SK-N-DZ (cell line): ENCODE measurements around the gene COPS3.

Source experiments
- DNase-seq: peaks from one replicate; pipeline ENCODE4 v3.0.0-alpha.2; 2015; ENCODE audit warnings: low spot score

Gene COPS3

DNA sequence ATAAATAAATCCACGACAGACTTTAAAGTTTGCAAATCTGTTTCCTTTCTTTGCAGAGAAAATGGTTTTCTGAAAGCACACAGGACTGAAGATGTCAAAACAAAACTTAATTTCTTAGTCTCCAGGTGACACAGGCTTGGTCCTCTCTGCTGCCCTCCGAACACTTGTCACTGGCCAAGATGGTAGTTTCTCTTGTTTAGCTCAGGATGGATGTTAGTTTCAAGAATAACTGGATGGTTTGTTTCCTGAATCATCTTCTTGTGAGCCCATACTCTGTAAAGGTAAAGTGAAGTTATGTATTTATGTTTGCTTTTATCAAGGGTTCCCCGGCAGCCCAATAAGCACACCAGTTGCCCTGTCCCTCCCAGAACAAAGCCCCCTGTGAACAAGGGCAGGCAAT lies 34.2 kb downstream of the COPS3 start:
- no peak for DNase-seq

DNA sequence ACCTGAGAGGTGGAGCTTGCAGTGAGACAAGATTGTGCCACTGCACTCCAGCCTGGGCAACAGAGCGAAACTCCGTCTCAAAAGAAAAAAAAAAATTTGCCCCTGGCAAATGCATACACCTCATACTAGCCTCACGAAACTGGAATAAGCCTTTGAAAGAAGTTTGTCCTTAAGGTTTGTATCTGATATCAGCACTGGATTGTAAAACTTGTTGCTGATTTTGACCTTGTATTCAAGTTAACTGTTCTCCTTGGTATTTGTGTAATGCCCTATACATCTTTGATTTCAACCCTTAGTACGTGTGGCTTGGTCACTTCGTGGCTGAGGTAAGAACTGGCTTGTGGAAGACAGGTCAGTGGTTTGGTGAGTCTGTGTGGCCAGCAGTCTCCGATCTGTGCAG lies 37.9 kb downstream of the COPS3 start:
- no peak for DNase-seq

DNA sequence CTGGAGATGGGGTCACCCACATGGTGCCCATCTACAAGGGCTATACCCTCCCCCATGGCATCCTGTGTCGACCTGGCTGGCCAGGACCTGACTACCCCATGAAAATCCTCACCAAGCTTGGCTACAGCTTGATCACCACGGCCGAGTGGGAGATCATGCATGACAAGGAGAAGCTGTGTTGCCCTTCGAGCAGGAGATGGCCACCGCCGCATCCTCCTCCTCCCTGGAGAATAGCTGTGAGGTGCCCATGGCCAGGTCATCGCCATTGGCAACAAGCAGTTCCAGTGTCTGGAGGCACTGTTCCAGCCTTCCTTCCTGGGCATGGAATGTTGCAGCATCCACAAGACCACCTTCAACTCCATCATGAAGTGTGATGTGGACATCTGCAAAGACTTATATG lies 38.8 kb downstream of the COPS3 start:
- DNase-seq = no peak

DNA sequence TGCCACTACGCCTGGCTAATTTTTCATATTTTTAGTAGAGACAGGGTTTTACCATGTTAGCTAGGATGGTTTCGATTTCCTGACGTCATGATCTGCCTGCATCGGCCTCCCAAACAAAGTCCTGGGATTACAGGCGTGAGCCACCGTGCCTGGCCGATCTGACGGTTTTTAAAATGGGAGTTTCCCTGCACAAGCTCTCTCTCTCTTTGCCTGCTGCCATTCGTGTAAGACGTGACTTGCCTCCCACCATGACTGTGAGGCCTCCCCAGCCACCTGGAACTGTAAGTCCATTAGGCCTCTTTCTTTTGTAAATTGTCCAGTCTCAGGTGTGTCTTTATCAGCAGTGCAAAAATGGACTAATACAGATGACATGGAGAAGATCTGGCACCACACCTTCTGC lies 39.4 kb downstream of the COPS3 start:
- no peak for DNase-seq

DNA sequence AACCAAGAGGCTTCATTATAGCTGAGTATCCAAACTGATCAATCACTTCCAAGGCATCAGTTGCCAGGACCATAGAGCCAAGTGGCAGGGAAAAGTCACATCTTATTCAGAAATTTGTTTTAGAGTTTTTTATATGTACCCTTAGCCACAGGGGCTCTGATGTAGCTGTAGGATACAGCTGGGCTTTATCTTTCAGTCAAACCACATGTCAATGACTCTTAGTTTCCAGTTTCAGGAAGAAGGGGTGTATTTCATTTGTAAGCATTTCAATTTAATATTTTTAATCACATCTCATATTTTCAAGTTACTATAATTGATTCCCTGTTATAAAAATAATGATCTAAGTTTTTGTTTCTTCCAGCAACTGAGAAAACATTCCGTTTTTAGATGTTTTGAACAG lies 41.2 kb downstream of the COPS3 start:
- DNase-seq = no peak

DNA sequence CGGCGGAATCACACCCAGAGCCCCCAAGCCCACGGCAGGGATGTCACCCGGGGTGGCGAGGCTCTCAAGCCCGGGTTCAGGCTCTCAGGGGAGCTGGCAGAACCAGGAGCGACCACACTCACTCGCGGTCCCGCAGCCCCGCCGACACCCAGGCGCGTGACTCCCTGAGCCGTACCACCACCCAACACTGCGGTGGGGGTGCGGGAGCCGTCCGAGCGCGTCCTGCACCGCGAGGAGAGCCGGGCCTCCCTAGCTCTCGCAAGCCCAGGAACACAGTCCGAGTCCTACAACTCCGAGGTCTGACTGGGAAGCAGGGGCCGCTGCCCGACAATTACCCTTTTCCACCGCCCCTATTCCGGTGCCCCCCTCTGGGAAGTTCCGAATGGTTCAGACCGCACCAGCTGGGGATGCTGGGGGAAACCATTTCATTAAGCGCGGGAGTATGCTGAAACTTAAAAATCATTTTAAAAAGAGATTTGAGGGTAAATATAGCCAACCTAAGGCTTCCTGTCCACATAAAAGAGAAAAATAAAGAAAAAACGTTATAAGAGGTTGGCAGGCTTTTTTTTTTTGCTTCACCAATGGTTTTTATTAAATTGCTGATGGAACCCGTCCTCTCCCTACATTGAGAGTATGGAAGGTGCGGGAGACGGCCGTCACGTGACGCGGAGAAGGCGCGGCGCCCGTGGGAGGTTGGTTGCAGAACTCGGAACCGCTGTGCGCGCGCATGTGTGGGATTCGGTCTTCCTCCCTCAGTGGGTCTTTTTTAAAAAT lies 43.8 kb downstream of the COPS3 start, which contains the start of gene FLCN:
FLCN (minus strand) TSS at position 143 of the 774 bp plus-strand sequence. CDS start 9,031 bp downstream, outside the sequence.
- DNase-seq = peak; percentile 92

DNA sequence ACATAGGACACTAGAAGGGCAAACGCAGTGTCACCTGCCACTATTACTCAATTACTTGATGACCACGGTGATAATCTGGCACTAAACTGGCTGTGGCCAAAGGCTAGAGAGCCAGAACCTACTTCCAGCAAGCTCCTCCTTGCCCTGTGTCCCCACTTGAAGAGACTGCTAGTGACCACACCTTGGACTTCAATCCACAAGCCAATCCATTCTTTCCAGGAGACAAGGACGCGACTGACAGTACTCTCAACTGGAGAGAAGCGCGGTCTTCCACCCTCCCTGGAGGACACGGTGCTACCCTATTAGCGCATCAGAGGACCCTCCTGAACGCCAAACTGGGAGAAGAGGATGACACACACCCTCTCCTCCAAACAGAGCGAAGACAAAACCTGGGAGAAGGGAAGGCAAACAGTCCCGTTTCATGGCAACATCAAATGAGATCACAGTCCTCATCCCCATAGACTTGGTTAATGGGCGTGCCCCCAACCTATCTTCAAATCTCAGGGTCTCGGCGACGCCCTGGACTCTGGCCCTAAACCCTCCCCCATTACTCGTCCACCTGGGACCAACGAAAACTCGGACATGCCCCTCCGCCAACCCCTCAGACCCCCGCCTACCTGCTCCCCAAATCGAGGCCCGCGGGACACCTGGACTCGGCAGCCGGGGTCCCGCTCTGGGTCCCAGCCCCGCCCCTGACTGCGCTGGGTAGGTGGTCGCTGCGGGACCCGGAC lies 44.6 kb downstream of the COPS3 start:
- DNase-seq = peak; percentile 28

DNA sequence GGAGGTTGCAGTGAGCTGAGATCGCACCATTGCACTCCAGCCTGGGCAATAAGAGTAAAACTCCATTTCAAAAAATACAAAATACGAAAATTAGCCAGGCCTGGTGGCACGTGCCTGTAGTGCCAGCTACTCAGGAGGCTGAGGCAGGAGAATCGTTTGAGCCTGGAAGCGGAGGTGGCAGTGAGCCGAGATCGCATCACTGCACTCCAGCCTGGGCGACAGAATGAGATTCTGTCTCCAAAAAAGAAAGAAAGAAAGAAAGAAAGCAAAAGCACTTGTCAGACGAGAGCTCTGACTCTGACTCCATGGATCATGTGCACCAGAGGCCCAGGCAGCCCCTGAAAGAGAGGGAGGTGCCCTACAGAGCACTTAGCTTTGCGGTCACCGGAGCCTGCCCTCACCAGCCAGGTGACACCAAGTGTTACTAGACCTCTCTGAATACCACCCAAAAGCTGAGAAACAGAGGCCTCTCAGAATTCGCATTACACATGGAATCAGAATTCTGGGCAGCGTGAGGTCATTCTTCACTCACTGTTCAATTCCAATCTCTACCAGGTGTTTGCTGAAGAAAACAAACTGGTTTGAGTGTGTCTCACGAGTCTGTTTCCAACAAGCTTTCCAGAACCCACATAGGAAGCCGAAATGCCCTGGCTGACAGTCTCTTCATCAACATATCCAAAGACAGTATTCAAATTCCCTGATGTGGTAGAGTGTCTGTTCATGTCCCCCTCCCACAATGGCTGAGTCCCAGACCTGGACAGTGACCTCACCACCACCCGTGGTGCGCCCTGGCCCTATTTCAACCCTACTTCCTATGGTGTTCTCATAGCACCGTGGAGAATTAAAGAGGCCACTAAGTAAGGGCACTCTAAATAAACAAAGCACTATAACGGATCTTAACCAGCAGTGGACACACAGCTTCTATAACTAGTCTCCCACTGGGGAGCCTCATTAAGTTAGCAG lies 45.6 kb downstream of the COPS3 start:
- DNase-seq = no peak

DNA sequence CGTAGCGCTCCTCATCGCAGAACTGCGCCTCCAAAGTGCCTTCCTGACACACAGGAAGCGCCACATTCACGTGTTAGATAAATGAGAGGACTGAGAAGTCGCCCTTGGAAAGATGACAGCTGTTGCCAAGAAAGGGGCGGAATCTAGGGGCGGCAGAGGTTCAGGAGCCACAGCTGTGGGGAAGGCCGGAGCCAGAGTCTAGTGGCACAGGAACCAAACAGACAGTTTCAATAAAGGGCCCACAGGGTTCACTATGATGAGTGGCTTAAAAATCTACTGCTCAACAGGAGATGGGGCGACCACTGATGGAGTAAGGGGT lies 48.8 kb downstream of the COPS3 start:
- no peak for DNase-seq

DNA sequence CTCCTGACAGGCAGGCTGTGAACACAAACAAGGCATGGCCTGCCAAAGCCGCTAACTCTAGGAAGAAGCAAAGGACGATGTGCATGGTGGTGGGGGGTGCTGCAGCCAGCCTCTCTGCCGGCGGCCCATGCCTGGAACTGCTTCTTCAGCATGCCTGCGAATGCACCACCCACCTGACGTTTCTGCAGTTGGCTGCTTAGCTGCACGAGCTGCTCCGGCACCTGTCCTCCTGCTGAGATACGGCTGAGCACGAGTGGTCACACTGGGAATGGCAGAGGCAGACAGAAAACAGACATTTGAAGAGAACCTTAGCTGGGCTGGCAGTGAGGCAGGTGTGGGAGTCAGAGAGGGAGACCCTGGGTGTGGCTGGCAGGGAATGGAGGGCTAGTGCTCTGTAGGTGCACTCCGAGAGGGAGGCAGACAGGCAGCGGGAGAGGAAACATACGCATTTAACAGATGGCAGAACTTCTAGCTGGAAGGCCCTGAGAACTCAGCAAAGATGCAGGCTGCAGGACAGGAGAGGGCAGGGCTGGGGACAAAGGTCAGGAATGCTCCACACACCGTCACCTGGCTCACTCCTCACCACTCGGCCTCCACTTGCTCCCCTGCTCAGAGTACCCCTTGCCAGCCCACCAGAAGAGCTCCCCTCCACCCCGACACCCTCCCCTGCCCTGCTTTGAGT lies 49.3 kb downstream of the COPS3 start:
- no peak for DNase-seq

DNA sequence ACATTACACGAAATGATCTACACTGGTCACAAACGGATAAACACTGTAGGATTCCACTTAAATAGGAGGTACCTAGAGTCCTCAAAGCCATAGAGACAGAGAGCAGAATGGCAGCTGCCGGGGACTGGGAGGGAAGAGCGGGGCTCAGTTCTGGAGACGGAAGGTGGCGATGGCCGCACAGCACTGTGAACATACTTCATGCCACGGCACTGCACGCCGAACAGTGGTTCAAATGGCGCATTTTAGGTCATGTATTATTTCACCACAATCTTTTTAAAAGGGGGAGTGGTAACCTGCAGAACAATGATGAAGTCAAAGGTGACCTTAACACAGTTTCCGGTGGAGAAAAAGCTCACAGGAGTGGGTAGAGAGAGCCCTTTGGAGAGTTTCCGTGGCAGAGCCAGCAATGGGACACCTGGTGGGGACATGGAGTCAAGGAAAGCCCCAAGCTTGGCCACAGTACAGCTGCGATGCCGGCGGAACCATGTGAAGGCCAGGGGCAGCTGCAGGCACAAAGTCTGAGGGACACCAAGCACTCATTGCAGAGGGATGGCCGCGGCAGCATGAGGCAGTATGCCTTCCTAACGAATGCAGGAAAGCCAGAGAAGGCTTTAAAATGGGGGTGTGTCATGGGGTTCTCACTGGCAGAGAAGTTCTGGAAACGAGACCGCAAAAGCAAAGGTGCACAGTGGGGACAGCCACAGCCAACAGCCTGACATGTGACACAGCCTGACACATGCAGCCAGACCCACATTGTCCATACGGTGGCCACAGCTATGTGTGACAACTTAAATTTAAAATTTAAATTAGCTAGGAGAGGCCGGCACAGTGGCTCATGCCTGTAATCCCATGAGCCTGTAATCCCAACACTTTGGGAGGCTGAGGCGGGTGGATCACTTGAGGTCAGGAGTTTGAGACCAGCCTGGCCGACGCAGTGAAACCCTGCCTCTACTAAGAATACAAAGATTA lies 51.3 kb downstream of the COPS3 start:
- no peak for DNase-seq

DNA sequence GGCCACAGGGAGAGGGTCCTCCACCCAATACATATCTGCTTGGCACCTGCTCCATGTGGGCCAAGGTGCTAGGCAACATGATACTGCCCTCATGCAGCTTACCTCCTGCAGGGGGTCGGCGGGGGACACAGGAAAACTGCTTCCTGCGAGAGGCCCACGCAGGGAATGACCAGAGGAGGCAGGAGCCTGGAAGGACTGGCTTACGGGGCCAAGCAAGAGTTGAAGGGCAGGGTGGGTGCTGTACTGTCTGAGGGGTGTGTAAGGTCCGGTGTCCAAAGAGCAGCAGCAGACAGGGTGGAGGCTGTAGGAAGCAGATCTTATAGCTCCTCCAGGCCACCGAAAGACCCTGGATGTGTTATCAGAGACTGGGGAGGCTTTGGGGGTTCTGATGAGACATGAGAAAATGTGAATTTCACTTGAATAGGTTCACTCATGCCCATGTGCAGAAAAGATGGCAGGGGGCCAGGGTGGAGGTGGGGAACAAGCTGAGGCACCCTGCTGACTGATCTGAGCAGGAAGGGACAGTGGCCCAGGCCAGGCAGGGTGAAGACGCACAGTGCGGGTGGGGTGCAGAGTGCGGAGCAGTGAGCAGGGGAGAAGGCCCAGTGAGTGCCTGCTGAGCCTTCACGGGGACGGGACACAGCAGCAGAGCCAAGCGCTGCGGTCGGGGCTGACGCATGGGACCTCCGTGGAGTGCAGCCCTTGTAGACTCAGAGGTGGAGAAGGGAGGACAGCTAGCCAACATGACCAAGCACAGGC lies 52.3 kb downstream of the COPS3 start:
- no peak for DNase-seq

DNA sequence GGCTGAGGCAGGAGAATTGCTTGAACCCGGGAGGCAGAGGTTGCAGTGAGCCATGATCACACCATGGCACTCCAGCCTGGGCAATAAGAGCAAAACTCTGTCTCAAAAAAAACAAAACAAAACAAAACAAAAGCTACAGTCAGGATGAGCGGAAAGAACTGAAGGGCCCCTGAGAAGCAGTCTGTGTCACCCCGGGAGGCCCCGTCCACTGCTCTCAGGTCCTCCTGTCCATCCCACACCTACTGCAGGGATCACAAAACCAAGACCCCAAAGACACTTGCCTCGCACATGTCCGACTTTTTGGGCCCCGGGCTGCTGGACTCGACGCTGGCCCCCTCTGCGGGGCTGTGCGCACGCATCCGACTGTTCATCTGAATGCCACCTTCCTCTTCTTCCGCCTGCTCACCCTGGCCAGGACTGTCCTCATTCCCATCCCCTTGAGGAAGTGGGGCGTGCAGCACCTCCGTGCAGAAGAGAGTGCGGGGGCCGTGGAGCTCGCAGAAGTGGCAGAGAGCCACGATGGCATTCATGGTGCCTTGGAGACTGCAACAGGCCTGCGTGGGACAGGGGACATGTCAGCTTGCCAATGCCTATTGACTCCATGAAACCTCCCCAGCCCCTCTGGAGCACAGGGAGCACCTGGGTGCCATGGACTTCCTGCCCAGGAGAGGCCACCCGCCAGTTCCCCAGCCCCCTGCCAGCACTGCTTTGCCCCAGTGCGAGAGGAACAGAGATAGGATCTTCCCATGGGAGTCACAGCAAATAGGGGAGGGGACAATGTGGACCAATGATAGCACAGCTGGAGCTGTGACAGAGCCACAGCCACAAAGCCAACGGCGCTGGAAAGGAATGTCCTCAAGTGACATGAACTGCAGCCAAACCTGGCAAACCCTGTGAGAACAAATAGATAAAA lies 53.2 kb downstream of the COPS3 start:
- peak; percentile 24 for DNase-seq

DNA sequence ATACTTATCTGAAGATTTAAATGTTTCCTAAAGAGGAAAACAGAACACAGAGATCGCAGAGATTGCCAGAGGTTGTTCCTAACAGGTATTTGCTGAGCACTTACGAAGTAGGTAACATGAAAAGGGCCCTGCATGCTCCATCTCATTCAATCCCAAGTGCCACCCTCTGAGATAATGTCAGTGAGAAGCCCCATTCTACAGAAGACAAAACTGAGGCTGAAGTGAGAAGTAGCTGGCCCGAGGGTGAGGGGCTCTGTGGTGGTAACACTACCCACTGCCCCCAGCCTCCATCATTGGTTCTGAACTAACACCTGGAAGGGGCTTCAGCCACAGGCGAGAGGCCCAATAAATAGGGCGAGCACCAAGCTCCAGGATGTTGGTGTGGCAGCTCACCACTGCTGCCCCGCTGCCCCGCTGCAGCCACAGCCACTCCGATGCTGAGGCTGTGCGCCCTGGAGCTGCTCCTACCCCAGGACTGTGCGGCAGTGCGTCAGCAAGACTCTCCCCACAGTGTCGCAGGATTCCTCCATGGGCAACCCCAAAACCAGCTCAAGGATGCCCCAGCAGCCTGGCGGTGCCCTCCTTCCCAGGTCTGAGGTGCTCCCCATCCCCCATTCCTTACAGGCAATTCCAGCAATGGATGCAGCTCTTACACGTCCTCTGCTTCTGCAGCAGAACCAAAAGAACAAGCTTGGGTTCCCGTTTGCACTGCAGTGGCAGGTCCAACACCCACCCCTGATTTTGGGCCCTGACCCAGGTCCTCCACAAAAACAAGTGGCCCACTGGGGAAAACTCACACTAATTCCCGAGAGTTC lies 54.4 kb downstream of the COPS3 start:
- DNase-seq = no peak

DNA sequence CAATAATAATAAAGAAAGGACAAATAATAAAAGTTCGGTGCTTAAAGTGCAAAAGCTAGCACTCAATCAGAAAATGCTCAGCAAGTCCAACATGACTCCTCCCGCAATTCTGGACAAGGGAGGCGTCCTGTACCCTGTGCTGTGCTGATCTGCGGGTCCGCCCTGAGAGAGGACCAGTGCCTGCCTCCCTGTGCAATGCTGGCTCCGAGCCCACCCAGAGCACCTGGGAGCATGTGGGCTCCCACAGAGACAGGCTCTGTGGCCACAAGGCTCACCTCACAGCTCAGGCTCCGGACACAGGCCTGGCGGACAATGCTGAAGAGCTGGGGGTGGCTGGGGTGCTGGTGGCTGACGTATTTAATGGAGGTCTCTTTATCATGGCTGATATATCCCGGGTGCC lies 55.1 kb downstream of the COPS3 start:
- no peak for DNase-seq

DNA sequence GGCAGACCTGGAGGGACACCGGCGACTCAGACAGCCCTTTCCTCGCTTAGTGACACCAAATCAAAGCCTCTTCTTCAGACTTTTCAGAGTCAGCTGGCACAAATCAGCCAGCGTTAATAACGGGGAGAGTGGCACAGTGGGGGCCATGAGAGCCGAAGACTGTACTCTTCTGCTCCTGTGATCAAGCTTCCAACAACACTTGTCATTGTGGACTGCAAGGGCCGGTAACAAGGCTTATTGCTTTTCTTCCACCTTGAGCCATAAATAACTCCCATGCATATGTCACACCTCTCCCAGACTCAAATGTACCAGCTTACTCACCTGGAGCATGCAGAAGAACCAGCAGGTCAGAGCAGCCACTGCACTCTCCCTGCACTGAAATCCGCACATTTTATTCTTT lies 56.9 kb downstream of the COPS3 start:
- DNase-seq = no peak

DNA sequence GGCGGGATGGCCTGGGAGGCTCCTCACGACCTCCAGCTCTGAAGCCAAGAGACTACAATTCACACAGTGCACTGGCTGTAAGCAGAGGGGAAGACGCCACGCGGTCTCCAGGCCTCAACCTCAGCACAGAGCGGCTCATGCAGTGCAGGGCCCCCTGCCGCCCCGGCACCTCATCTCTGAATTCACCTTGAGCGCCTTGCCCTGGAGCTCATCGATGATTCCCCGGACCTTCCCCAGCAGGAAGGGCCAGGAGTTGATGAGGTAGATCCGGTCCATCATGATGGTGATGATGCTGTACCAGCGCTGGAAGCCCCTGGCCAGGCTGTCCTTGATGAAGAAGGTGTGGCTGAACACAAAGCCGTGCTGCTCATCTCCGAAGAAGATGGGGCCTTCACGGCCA lies 57.3 kb downstream of the COPS3 start:
- DNase-seq = no peak

DNA sequence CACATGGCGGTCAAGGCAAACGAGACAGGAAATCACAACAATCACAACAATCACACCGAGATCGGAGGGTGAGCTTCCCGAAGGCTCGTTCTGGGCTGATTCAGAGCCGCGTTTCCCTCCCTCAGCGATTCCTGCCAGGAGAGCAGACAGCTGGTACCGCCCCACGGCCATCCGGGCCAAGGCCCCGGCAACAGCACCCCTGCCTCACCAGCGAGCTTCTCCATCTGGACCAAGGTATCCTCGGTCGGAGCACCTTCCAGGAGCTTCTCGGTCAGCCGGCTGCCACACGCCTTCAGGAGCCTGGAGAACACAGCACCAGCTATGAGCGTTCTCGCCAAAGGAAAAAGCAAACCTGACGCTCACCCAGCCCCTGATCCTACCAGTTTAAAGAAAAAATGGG lies 59.7 kb downstream of the COPS3 start:
- no peak for DNase-seq
